HEK293T (cell line): Measurements from ENCODE around the gene MYBL2.

Experiments
- BHLHE40 ChIP-seq: fragments of 450-650 bp; IDR thresholded peaks from 2 replicates; pipeline ENCODE4 v1.6.1; 2016; ENCODE audit warnings: mild to moderate bottlenecking, moderate library complexity, borderline replicate concordance
- ELF4 ChIP-seq: fragments of 450-650 bp; IDR thresholded peaks from 2 replicates; pipeline ENCODE4 v1.6.1; 2017; ENCODE audit warnings: antibody characterized with exemption
- FOXA1 ChIP-seq: fragments of 450-650 bp; IDR thresholded peaks from 2 replicates; pipeline ENCODE4 v1.6.1; 2016; ENCODE audit warnings: mild to moderate bottlenecking
- FOXM1 ChIP-seq: fragments of 450-650 bp; IDR thresholded peaks from 2 replicates; pipeline ENCODE4 v1.6.1; 2017; ENCODE audit warnings: mild to moderate bottlenecking, borderline replicate concordance
- PKNOX1 ChIP-seq: fragments of 450-650 bp; IDR thresholded peaks from 2 replicates; pipeline ENCODE4 v1.6.1; 2016
- SP1 ChIP-seq: fragments of 450-650 bp; IDR thresholded peaks from 2 replicates; pipeline ENCODE4 v1.6.1; 2017
- SUZ12 ChIP-seq: fragments of 450-650 bp; IDR thresholded peaks from 2 replicates; pipeline ENCODE4 v1.6.1; 2016; ENCODE audit warnings: mild to moderate bottlenecking
- TARDBP ChIP-seq: fragments of 450-650 bp; IDR thresholded peaks from 2 replicates; pipeline ENCODE4 v1.6.1; 2016
- ZNF384 ChIP-seq: fragments of 450-650 bp; IDR thresholded peaks from 2 replicates; pipeline ENCODE4 v1.6.1; 2016

- TF ChIP-seq FOXA1 = no peak
- TF ChIP-seq FOXM1 = no peak
- no peak for TF ChIP-seq BHLHE40
- no peak for TF ChIP-seq TARDBP
- TF ChIP-seq ZNF384 = no peak
- TF ChIP-seq PKNOX1 = no peak
- TF ChIP-seq SUZ12 = no peak
- no peak for TF ChIP-seq ELF4
- TF ChIP-seq SP1 = no peak
These were observed 88.9 kb downstream of the MYBL2 start for GRCh38 chr20:43755851-43756250.
